Measurements from ENCODE around the gene JARID2. TPM values are rescaled to one million over a fixed set of nuclear protein-coding genes. Genes with fewer than 3 reads are reported as not detected.

The JARID2 gene
- total and polyA plus RNA-seq, 10 of the 15 experiments (the other 5 are each of a cell fraction or from before 2014, with no cell fraction given): 4.2 to 21.6 (median 11.7) TPM

DNA sequence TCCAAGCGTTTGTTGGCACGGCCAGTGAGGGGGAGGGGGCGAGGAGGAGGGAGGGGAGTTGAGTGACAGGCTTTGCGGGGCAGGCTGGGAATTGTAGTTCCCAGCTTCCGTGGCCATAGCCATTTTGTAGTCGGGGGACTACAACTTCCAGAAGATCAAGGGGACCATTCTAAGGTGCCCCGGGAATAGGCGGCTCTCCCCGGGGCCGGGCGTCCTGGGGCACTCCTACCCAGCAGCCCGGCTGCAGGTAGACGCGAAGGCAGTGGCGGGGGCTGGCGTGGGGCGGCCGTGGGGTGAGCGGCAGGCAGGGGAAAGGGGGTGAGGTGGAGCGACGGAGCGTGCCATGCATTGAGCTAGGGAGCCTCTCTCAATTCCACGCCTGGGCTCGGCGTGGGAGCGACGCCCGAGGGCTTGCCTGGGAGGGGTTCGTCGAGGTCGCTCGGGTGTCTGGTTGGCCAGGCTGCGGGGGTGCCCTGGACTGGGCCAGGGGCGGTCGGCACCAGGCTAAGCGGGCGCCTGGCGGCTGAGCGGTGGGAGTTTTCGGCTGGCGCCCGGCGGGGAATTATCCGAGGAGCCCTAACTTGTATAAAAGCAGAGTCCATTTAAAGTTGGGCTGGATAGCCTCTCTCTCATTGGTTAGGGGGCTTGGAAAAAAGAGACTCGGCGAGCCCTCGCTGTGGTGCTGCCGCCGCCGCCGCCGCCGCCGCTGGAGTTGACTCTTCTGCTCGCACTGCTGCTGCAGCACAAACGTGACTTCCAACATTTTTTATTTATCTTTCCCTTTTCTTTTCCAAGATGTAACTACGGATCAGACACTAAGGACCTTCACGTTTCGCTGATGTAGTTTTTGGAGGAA lies at the start of gene JARID2 (continued):
- peak; percentile 95 for TF ChIP-seq HCFC1 (IDR thresholded peaks at IDR 0.05; ENCODE audit: low read length)
- no peak for TF ChIP-seq TBL1XR1 (IDR thresholded peaks at IDR 0.05; ENCODE audit: low read depth, low read length)
- no peak for TF ChIP-seq ZNF217 (IDR thresholded peaks at IDR 0.05)
- peak; percentile 80; the same call in 1 of the 2 replicates for TF ChIP-seq ZNF207 (IDR thresholded peaks at IDR 0.05; ENCODE audit: borderline replicate concordance)
- 0 out of 2 replicates have a peak, but pooled peaks have one; percentile 65 for TF ChIP-seq DPF2 (IDR thresholded peaks at IDR 0.05)
- TF ChIP-seq ASH2L (IDR thresholded peaks at IDR 0.05; ENCODE audit: borderline replicate concordance, low read depth): no peak
- no peak for TF ChIP-seq KAT2A (conservative IDR thresholded peaks at IDR 0.05; ENCODE audit: control insufficient read depth, low read depth, low read length)
- TF ChIP-seq, protein P1, sequence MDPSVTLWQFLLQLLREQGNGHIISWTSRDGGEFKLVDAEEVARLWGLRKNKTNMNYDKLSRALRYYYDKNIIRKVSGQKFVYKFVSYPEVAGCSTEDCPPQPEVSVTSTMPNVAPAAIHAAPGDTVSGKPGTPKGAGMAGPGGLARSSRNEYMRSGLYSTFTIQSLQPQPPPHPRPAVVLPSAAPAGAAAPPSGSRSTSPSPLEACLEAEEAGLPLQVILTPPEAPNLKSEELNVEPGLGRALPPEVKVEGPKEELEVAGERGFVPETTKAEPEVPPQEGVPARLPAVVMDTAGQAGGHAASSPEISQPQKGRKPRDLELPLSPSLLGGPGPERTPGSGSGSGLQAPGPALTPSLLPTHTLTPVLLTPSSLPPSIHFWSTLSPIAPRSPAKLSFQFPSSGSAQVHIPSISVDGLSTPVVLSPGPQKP (IDR thresholded peaks at IDR 0.05; ENCODE audit: low read depth, low read length): no peak
- TF ChIP-seq, protein P2, sequence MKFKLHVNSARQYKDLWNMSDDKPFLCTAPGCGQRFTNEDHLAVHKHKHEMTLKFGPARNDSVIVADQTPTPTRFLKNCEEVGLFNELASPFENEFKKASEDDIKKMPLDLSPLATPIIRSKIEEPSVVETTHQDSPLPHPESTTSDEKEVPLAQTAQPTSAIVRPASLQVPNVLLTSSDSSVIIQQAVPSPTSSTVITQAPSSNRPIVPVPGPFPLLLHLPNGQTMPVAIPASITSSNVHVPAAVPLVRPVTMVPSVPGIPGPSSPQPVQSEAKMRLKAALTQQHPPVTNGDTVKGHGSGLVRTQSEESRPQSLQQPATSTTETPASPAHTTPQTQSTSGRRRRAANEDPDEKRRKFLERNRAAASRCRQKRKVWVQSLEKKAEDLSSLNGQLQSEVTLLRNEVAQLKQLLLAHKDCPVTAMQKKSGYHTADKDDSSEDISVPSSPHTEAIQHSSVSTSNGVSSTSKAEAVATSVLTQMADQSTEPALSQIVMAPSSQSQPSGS (IDR thresholded peaks at IDR 0.05; ENCODE audit: low read length): no peak
- peak; percentile 31 to 78; a peak in 3 of 4 replicates for TF ChIP-seq IKZF2 (IDR thresholded peaks at IDR 0.05)
- peak; percentile 96 for TF ChIP-seq YY1 (IDR thresholded peaks at IDR 0.05; ENCODE audit: low read depth, low read length)
- no peak for TF ChIP-seq HDAC6 (IDR thresholded peaks at IDR 0.05; ENCODE audit: unreplicated experiment)
- TF ChIP-seq, protein P3, sequence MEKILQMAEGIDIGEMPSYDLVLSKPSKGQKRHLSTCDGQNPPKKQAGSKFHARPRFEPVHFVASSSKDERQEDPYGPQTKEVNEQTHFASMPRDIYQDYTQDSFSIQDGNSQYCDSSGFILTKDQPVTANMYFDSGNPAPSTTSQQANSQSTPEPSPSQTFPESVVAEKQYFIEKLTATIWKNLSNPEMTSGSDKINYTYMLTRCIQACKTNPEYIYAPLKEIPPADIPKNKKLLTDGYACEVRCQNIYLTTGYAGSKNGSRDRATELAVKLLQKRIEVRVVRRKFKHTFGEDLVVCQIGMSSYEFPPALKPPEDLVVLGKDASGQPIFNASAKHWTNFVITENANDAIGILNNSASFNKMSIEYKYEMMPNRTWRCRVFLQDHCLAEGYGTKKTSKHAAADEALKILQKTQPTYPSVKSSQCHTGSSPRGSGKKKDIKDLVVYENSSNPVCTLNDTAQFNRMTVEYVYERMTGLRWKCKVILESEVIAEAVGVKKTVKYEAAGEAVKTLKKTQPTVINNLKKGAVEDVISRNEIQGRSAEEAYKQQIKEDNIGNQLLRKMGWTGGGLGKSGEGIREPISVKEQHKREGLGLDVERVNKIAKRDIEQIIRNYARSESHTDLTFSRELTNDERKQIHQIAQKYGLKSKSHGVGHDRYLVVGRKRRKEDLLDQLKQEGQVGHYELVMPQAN (conservative IDR thresholded peaks at IDR 0.05): peak; percentile 69
- TF ChIP-seq, protein P4, sequence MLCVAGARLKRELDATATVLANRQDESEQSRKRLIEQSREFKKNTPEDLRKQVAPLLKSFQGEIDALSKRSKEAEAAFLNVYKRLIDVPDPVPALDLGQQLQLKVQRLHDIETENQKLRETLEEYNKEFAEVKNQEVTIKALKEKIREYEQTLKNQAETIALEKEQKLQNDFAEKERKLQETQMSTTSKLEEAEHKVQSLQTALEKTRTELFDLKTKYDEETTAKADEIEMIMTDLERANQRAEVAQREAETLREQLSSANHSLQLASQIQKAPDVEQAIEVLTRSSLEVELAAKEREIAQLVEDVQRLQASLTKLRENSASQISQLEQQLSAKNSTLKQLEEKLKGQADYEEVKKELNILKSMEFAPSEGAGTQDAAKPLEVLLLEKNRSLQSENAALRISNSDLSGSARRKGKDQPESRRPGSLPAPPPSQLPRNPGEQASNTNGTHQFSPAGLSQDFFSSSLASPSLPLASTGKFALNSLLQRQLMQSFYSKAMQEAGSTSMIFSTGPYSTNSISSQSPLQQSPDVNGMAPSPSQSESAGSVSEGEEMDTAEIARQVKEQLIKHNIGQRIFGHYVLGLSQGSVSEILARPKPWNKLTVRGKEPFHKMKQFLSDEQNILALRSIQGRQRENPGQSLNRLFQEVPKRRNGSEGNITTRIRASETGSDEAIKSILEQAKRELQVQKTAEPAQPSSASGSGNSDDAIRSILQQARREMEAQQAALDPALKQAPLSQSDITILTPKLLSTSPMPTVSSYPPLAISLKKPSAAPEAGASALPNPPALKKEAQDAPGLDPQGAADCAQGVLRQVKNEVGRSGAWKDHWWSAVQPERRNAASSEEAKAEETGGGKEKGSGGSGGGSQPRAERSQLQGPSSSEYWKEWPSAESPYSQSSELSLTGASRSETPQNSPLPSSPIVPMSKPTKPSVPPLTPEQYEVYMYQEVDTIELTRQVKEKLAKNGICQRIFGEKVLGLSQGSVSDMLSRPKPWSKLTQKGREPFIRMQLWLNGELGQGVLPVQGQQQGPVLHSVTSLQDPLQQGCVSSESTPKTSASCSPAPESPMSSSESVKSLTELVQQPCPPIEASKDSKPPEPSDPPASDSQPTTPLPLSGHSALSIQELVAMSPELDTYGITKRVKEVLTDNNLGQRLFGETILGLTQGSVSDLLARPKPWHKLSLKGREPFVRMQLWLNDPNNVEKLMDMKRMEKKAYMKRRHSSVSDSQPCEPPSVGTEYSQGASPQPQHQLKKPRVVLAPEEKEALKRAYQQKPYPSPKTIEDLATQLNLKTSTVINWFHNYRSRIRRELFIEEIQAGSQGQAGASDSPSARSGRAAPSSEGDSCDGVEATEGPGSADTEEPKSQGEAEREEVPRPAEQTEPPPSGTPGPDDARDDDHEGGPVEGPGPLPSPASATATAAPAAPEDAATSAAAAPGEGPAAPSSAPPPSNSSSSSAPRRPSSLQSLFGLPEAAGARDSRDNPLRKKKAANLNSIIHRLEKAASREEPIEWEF (IDR thresholded peaks at IDR 0.05; ENCODE audit: insufficient replicate concordance, low read depth, low read length): no peak
- TF ChIP-seq ZZZ3 (IDR thresholded peaks at IDR 0.05; ENCODE audit: control insufficient read depth, insufficient read length, low read depth): no peak
- TF ChIP-seq, protein P5, sequence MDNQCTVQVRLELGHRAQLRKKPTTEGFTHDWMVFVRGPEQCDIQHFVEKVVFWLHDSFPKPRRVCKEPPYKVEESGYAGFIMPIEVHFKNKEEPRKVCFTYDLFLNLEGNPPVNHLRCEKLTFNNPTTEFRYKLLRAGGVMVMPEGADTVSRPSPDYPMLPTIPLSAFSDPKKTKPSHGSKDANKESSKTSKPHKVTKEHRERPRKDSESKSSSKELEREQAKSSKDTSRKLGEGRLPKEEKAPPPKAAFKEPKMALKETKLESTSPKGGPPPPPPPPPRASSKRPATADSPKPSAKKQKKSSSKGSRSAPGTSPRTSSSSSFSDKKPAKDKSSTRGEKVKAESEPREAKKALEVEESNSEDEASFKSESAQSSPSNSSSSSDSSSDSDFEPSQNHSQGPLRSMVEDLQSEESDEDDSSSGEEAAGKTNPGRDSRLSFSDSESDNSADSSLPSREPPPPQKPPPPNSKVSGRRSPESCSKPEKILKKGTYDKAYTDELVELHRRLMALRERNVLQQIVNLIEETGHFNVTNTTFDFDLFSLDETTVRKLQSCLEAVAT (IDR thresholded peaks at IDR 0.05): no peak; the same call in none of the 2 replicates
- TF ChIP-seq RB1 (IDR thresholded peaks at IDR 0.05; ENCODE audit: borderline replicate concordance): peak; percentile 92; the same call in 1 of the 2 replicates
- 0 out of 2 replicates have a peak, but pooled peaks have one; percentile 21 for TF ChIP-seq BCL11A (IDR thresholded peaks at IDR 0.05; ENCODE audit: low read depth, low read length)
